IMR-90 (cell line): Measurements from ENCODE around the gene SINHCAF. TPM values are rescaled to one million over a fixed set of nuclear protein-coding genes. Genes with fewer than 3 reads are reported as not detected.

Experiments
- ATAC-seq: fragments of 200-7000 bp; cut with Tn5 transposase; 2 replicates; pipeline ENCODE4 v1.9.1; 2020; ENCODE audit warnings: low read depth, mild to moderate bottlenecking, moderate library complexity
- BruUV-seq: library from RNA; stranded (reverse); fragments of 400-500 nt; replicated peaks from 2 replicates; lab custom pipeline; 2021; lab: Mats Ljungman, UMichigan
- CTCF ChIA-PET: fragments of 300-600 bp; formaldehyde crosslinking; extraction: SDS; loops from one replicate; lab custom pipeline; 2021; ENCODE audit warnings: antibody characterized with exemption; lab: Yijun Ruan, JAX
- POLR2A ChIA-PET: fragments of 300-600 bp; sonication (Branson Sonifier 250); formaldehyde crosslinking; loops from one replicate; lab custom pipeline; 2022; ENCODE audit warnings: antibody characterized with exemption; ENCODE audit not compliant: unreplicated experiment; lab: Charles Lee
- DNase-seq: peaks from one replicate; pipeline ENCODE4 v3.0.0; 2013
- H2AFZ ChIP-seq: replicated peaks from 2 replicates; pipeline ENCODE3; 2013; ENCODE audit warnings: low read length, mild to moderate bottlenecking; ENCODE audit not compliant: poor library complexity
- H2AK5ac ChIP-seq: 2 replicates; pipeline ENCODE4 v1.6.1; 2013; ENCODE audit warnings: low read depth, low read length, inconsistent platforms
- H2AK9ac ChIP-seq: replicated peaks from 2 replicates; pipeline ENCODE3; 2013; ENCODE audit warnings: mild to moderate bottlenecking, low read depth, low read length, moderate library complexity; ENCODE audit not compliant: poor library complexity
- H2BK120ac ChIP-seq: 2 replicates; pipeline ENCODE4 v1.6.1; 2013; ENCODE audit warnings: low read depth, low read length, inconsistent platforms
- H2BK15ac ChIP-seq: 3 replicates; pipeline ENCODE4 v1.6.1; 2013; ENCODE audit warnings: low read depth, low read length, inconsistent platforms
- H2BK20ac ChIP-seq: 2 replicates; pipeline ENCODE4 v1.6.1; 2013; ENCODE audit warnings: low read depth, mild to moderate bottlenecking, inconsistent platforms, low read length, moderate library complexity
- H2BK5ac ChIP-seq: 2 replicates; pipeline ENCODE4 v1.6.1; 2013; ENCODE audit warnings: mild to moderate bottlenecking, low read depth, low read length, inconsistent platforms; ENCODE audit not compliant: poor library complexity, severe bottlenecking
- H3K14ac ChIP-seq: replicated peaks from 2 replicates; pipeline ENCODE4 v1.6.1; 2013; ENCODE audit warnings: low read depth, low read length, inconsistent platforms
- H3K18ac ChIP-seq: 2 replicates; pipeline ENCODE4 v1.6.1; 2013; ENCODE audit warnings: low read depth, low read length, control low read depth
- H3K23ac ChIP-seq: 2 replicates; pipeline ENCODE4 v1.6.1; 2013; ENCODE audit warnings: low read depth, low read length, inconsistent platforms
- H3K27ac ChIP-seq: 2 replicates; pipeline ENCODE4 v1.5.1; 2013; ENCODE audit warnings: mild to moderate bottlenecking, control low read depth, low read length; ENCODE audit not compliant: insufficient read depth
- H3K27me3 ChIP-seq: 2 replicates; pipeline ENCODE4 v1.6.1; 2013; ENCODE audit warnings: low read length; ENCODE audit not compliant: control insufficient read depth, insufficient read depth
- H3K36me3 ChIP-seq: 2 replicates; pipeline ENCODE4 v1.6.1; 2013; ENCODE audit warnings: low read length, mixed read lengths; ENCODE audit not compliant: control insufficient read depth, insufficient read depth
- H3K4ac ChIP-seq: 2 replicates; pipeline ENCODE4 v1.6.1; 2013; ENCODE audit warnings: low read depth, low read length, inconsistent platforms
- H3K4me1 ChIP-seq: 2 replicates; pipeline ENCODE4 v1.6.1; 2013; ENCODE audit warnings: low read length, mixed read lengths; ENCODE audit not compliant: control insufficient read depth, insufficient read depth
- H3K4me2 ChIP-seq: 2 replicates; pipeline ENCODE4 v1.6.1; 2013; ENCODE audit warnings: low read depth, mild to moderate bottlenecking, control low read depth, low read length, moderate library complexity
- H3K4me3 ChIP-seq: 2 replicates; pipeline ENCODE4 v1.5.1; 2013; ENCODE audit warnings: low read depth, mild to moderate bottlenecking, control low read depth, low read length, moderate library complexity; ENCODE audit not compliant: insufficient read depth
- H3K56ac ChIP-seq: 2 replicates; pipeline ENCODE4 v1.6.1; 2013; ENCODE audit warnings: low read length, inconsistent platforms; ENCODE audit not compliant: insufficient read depth; ENCODE audit errors: extremely low read depth
- H3K79me1 ChIP-seq, 2 experiments: 2 replicates each; pipeline ENCODE4 v1.6.1; 2013; ENCODE audit warnings: low read length in 2 of 2, inconsistent platforms in 1 of 2, low read depth in 1 of 2
- H3K9ac ChIP-seq: 2 replicates; pipeline ENCODE4 v1.6.1; 2013; ENCODE audit warnings: low read depth, low read length, control low read depth
- H3K9me1 ChIP-seq: 2 replicates; pipeline ENCODE4 v1.6.1; 2013; ENCODE audit warnings: low read length, inconsistent platforms; ENCODE audit not compliant: insufficient read depth
- H3K9me3 ChIP-seq: 2 replicates; pipeline ENCODE4 v1.6.1; 2013; ENCODE audit warnings: low read length; ENCODE audit not compliant: control insufficient read depth, insufficient read depth
- H4K20me1 ChIP-seq: 2 replicates; pipeline ENCODE4 v1.6.1; 2013; ENCODE audit warnings: low read length, inconsistent platforms; ENCODE audit not compliant: insufficient read depth
- H4K5ac ChIP-seq: 2 replicates; pipeline ENCODE4 v1.6.1; 2013; ENCODE audit warnings: mild to moderate bottlenecking, low read depth, low read length, control low read depth
- H4K8ac ChIP-seq, 2 experiments: 2 replicates each; pipeline ENCODE4 v1.6.1; 2013; ENCODE audit warnings: low read depth in 2 of 2, low read length in 2 of 2, control low read depth in 1 of 2, inconsistent platforms in 1 of 2
- H4K91ac ChIP-seq: 2 replicates; pipeline ENCODE4 v1.6.1; 2013; ENCODE audit warnings: low read depth, low read length, inconsistent platforms; ENCODE audit not compliant: insufficient read depth
- NFE2L2 ChIP-seq: fragments of 150-350 bp; IDR thresholded peaks from 2 replicates; pipeline ENCODE4 v1.6.1; 2016; ENCODE audit warnings: low read depth, mild to moderate bottlenecking, low read length
- WGBS, 2 experiments: methylation state at CpG; one replicate each; pipeline versions ENCODE4 v1.1.5 to v1.1.7; 2013; ENCODE audit warnings: missing lambda C conversion rate in 2 of 2; ENCODE audit not compliant: insufficient read length in 1 of 2; ENCODE audit errors: extremely low coverage in 2 of 2; 5-methylcytosine and 5-hydroxymethylcytosine counted together
- dilution Hi-C: fragments of 300-500 bp; cut with HindIII; formaldehyde crosslinking; loops from one replicate; pipeline ENCODE4 v1.14.3; 2018; ENCODE audit warnings: low sequenced_read_pairs; ENCODE audit not compliant: unreplicated experiment
- in situ Hi-C: fragments of 300-500 bp; cut with MboI; formaldehyde crosslinking; loops from 3 replicates; pipeline ENCODE4 v1.14.3; 2019; ENCODE audit warnings: low sequenced_read_pairs, inconsistent platforms, mixed read lengths
- intact Hi-C: fragments of 100-400 bp; cut with micrococcal nuclease; formaldehyde crosslinking; loops from 2 replicates; pipeline ENCODE4 v1.10.0; 2022
- polyA plus RNA-seq, 3 experiments: library from polyadenylated mRNA; depleted of rRNA; stranded (reverse); fragments of >200 nt; gene quantifications; 2 replicates each; pipeline ENCODE4 v1.2.3, GENCODE V29; 2012; ENCODE audit warnings: low replicate concordance in 1 of 3
- total RNA-seq: library from RNA; depleted of rRNA; stranded (reverse); fragments of >200 nt; gene quantifications from 2 replicates; pipeline ENCODE4 v1.2.3, GENCODE V29; 2012

SINHCAF gene
- total and polyA plus RNA-seq, 2 of the 4 experiments (the other 2 are of a cell fraction), result 21.6 to 30.8 TPM

DNA sequence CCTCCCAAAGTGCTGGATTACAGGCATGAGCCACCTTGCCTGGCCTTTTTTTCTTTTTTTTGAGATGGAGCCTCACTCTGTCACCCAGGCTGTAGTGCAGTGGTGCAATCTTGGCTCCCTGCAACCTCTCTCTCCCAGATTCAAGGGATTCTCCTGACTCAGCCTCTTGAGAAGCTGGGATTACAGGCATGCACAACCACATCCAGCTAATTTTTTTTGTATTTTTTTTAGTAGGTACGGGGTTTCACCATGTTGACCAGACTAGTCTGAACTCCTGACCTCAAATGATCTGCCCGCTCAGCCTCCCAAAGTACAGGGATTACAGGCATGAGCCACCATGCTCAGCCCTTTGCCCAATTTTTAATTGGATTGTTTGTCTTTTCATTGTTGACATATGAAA is 58.0 kb downstream of the SINHCAF start:
- no peak overlapping the region for H2AK9ac ChIP-seq
- H2BK15ac ChIP-seq, result no peak overlapping the region
- no peaks in the 10 kb centered on the region for H4K20me1 ChIP-seq
- H2BK120ac ChIP-seq, result no peak overlapping the region
- POLR2A ChIA-PET, result no interaction called here
- H3K27me3 ChIP-seq, result no peaks in the 10 kb centered on the region
- H3K9me3 ChIP-seq, result no peaks in the 10 kb centered on the region
- dilution Hi-C loops, result no loop called here
- H3K4ac ChIP-seq, result no peak overlapping the region
- intact Hi-C loops, result no loop called here
- no peak overlapping the region for H3K23ac ChIP-seq
- no peak overlapping the region for H4K8ac ChIP-seq
- no peak overlapping the region for H2BK5ac ChIP-seq
- H2BK20ac ChIP-seq, result no peak overlapping the region
- ATAC-seq, result no peak
- no peak overlapping the region for H3K4me2 ChIP-seq
- TF ChIP-seq NFE2L2, result no peak
- H4K91ac ChIP-seq, result no peak overlapping the region
- no peak overlapping the region for H3K14ac ChIP-seq
- no peak overlapping the region for H4K5ac ChIP-seq
- no peaks in the 10 kb centered on the region for H3K79me1 ChIP-seq
- H3K27ac ChIP-seq, result no peak overlapping the region
- no peak overlapping the region for H2AFZ ChIP-seq
- H3K56ac ChIP-seq, result no peak overlapping the region
- H3K4me3 ChIP-seq, result no peak overlapping the region
- no peaks in the 10 kb centered on the region for H3K36me3 ChIP-seq
- no peak for DNase-seq
- H3K4me1 ChIP-seq, result no peaks in the 10 kb centered on the region
- H2AK5ac ChIP-seq, result no peak overlapping the region
- CTCF ChIA-PET, result no interaction called here
- H3K9me1 ChIP-seq, result no peaks in the 10 kb centered on the region
- in situ Hi-C loops, result loop anchor here (10.0 kb wide), 1 partner anchor 367 kb away; no protein-coding TSS in a partner anchor
- no peak overlapping the region for H3K18ac ChIP-seq
- no TSS peak for BruUV-seq
- WGBS, 2 experiments, result no CpG with 5 or more reads among the region's 2 CpGs
- H3K9ac ChIP-seq, result no peak overlapping the region
